C4-2B (cell line): ENCODE data around the gene KCNK4.

Source experiments
- CTCF ChIP-seq: fragments of 450-650 bp; conservative IDR thresholded peaks from 2 replicates; pipeline ENCODE4 v1.5.1; 2017; ENCODE audit warnings: mild to moderate bottlenecking
- ZFX ChIP-seq: fragments of 450-650 bp; IDR thresholded peaks from 2 replicates; pipeline ENCODE4 v1.6.1; 2017

- no peak for TF ChIP-seq CTCF
- TF ChIP-seq ZFX = peak; percentile 63; the same call in 1 of the 2 replicates
Measured at GRCh38 chr11:64284048-64284961, 6.8 kb upstream of the KCNK4 start, which contains the start of gene BAD.
